ENCODE measurements around the gene CCL21.

The CCL21 gene

GRCh38 chr9:34719021-34719768 is 9.3 kb upstream of the CCL21 start:
- Mint-ChIP-seq H3K4me1 (ENCODE audit: low read depth) (no peaks in the 10 kb centered on the region), H3K4me3 (no peak overlapping the region), H3K36me3 (ENCODE audit: low read depth) (no peaks in the 10 kb centered on the region), H3K27ac (no peak overlapping the region), H3K27me3 (peaks cover 10% of the 10 kb centered on the region), H3K9me3 (no peaks in the 10 kb centered on the region)
- DNase-seq = no peak

- H3K4me1 Mint-ChIP-seq (ENCODE audit: low read depth) = no peaks in the 10 kb centered on the region
- H3K27ac Mint-ChIP-seq = no peak overlapping the region
- no peaks in the 10 kb centered on the region for H3K36me3 Mint-ChIP-seq (ENCODE audit: low read depth)
- H3K27me3 Mint-ChIP-seq = peaks cover 15% of the 10 kb centered on the region
- H3K4me3 Mint-ChIP-seq = no peak overlapping the region
- DNase-seq = no peak
- H3K9me3 Mint-ChIP-seq = no peaks in the 10 kb centered on the region
Measured at GRCh38 chr9:34717996-34718614, 8.2 kb upstream of the CCL21 start.

GRCh38 chr9:34716711-34717110 is 6.8 kb upstream of the CCL21 start:
- Mint-ChIP-seq H3K4me1 (ENCODE audit: low read depth) (no peaks in the 10 kb centered on the region), H3K9me3 (no peaks in the 10 kb centered on the region), H3K36me3 (ENCODE audit: low read depth) (no peaks in the 10 kb centered on the region), H3K27ac (no peak overlapping the region), H3K27me3 (peaks cover 15% of the 10 kb centered on the region), H3K4me3 (no peak overlapping the region)
- no peak for DNase-seq

GRCh38 chr9:34715639-34716215 is 5.8 kb upstream of the CCL21 start:
- Mint-ChIP-seq H3K4me1 (ENCODE audit: low read depth) (no peaks in the 10 kb centered on the region), H3K36me3 (ENCODE audit: low read depth) (no peaks in the 10 kb centered on the region), H3K9me3 (no peaks in the 10 kb centered on the region), H3K27ac (no peak overlapping the region), H3K4me3 (no peak overlapping the region), H3K27me3 (peaks cover 15% of the 10 kb centered on the region)
- no peak for DNase-seq

- no peaks in the 10 kb centered on the region for H3K4me1 Mint-ChIP-seq (ENCODE audit: low read depth)
- no peaks in the 10 kb centered on the region for H3K36me3 Mint-ChIP-seq (ENCODE audit: low read depth)
- H3K9me3 Mint-ChIP-seq = no peaks in the 10 kb centered on the region
- DNase-seq = no peak
- H3K27me3 Mint-ChIP-seq = peaks cover 15% of the 10 kb centered on the region
- no peak overlapping the region for H3K27ac Mint-ChIP-seq
- H3K4me3 Mint-ChIP-seq = no peak overlapping the region
Measured at GRCh38 chr9:34714007-34714406, 4.1 kb upstream of the CCL21 start.

- H3K9me3 Mint-ChIP-seq = no peaks in the 10 kb centered on the region
- H3K27ac Mint-ChIP-seq = no peak overlapping the region
- no peaks in the 10 kb centered on the region for H3K36me3 Mint-ChIP-seq (ENCODE audit: low read depth)
- DNase-seq = no peak
- peaks cover 13% of the 10 kb centered on the region for H3K27me3 Mint-ChIP-seq
- H3K4me3 Mint-ChIP-seq = no peak overlapping the region
- no peaks in the 10 kb centered on the region for H3K4me1 Mint-ChIP-seq (ENCODE audit: low read depth)
Measured at GRCh38 chr9:34712140-34712539, 2.2 kb upstream of the CCL21 start.

- Mint-ChIP-seq H3K4me3 (no peak overlapping the region), H3K27ac (no peak overlapping the region), H3K36me3 (ENCODE audit: low read depth) (no peaks in the 10 kb centered on the region), H3K27me3 (peaks cover 6% of the 10 kb centered on the region), H3K4me1 (ENCODE audit: low read depth) (no peaks in the 10 kb centered on the region), H3K9me3 (no peaks in the 10 kb centered on the region)
- DNase-seq = no peak
Measured at GRCh38 chr9:34709196-34709978, 549 bp downstream of the CCL21 start.

GRCh38 chr9:34707130-34707529 is 2.8 kb downstream of the CCL21 start:
- Mint-ChIP-seq H3K4me1 (ENCODE audit: low read depth) (peaks cover under 1% of the 10 kb centered on the region), H3K27me3 (no peaks in the 10 kb centered on the region), H3K4me3 (no peak overlapping the region), H3K9me3 (no peaks in the 10 kb centered on the region), H3K27ac (no peak overlapping the region), H3K36me3 (ENCODE audit: low read depth) (no peaks in the 10 kb centered on the region)
- DNase-seq = no peak

GRCh38 chr9:34701769-34702736 is 7.9 kb downstream of the CCL21 start:
- H3K36me3 Mint-ChIP-seq (ENCODE audit: low read depth) = no peaks in the 10 kb centered on the region
- peaks cover 8% of the 10 kb centered on the region for H3K4me1 Mint-ChIP-seq (ENCODE audit: low read depth)
- H3K9me3 Mint-ChIP-seq = no peaks in the 10 kb centered on the region
- H3K27me3 Mint-ChIP-seq = peaks cover 5% of the 10 kb centered on the region
- peak; percentile 88 for DNase-seq
- H3K27ac Mint-ChIP-seq = peak overlapping the region; percentile 26
- H3K4me3 Mint-ChIP-seq = peak overlapping the region; percentile 76

GRCh38 chr9:34701023-34701768 is 8.7 kb downstream of the CCL21 start:
- H3K4me1 Mint-ChIP-seq (ENCODE audit: low read depth) = peaks cover 8% of the 10 kb centered on the region
- no peaks in the 10 kb centered on the region for H3K9me3 Mint-ChIP-seq
- no peaks in the 10 kb centered on the region for H3K36me3 Mint-ChIP-seq (ENCODE audit: low read depth)
- H3K27ac Mint-ChIP-seq = no peak overlapping the region
- DNase-seq = peak; percentile 89
- H3K4me3 Mint-ChIP-seq = peak overlapping the region; percentile 76
- H3K27me3 Mint-ChIP-seq = peaks cover 5% of the 10 kb centered on the region

- no peak for DNase-seq
- Mint-ChIP-seq H3K4me3 (no peak overlapping the region), H3K36me3 (ENCODE audit: low read depth) (no peaks in the 10 kb centered on the region), H3K9me3 (no peaks in the 10 kb centered on the region), H3K27ac (no peak overlapping the region), H3K4me1 (ENCODE audit: low read depth) (no peaks in the 10 kb centered on the region), H3K27me3 (no peaks in the 10 kb centered on the region)
Measured at GRCh38 chr9:34694811-34695210, 15.1 kb downstream of the CCL21 start.

GRCh38 chr9:34693560-34693959 is 16.4 kb downstream of the CCL21 start:
- H3K27me3 Mint-ChIP-seq = no peaks in the 10 kb centered on the region
- no peaks in the 10 kb centered on the region for H3K4me1 Mint-ChIP-seq (ENCODE audit: low read depth)
- no peak overlapping the region for H3K27ac Mint-ChIP-seq
- H3K4me3 Mint-ChIP-seq = no peak overlapping the region
- H3K9me3 Mint-ChIP-seq = no peaks in the 10 kb centered on the region
- H3K36me3 Mint-ChIP-seq (ENCODE audit: low read depth) = no peaks in the 10 kb centered on the region
- DNase-seq = no peak

GRCh38 chr9:34691936-34692315 is 18.0 kb downstream of the CCL21 start:
- no peaks in the 10 kb centered on the region for H3K4me1 Mint-ChIP-seq (ENCODE audit: low read depth)
- no peak for DNase-seq
- H3K27me3 Mint-ChIP-seq = no peaks in the 10 kb centered on the region
- H3K27ac Mint-ChIP-seq = no peak overlapping the region
- no peak overlapping the region for H3K4me3 Mint-ChIP-seq
- H3K36me3 Mint-ChIP-seq (ENCODE audit: low read depth) = no peaks in the 10 kb centered on the region
- no peaks in the 10 kb centered on the region for H3K9me3 Mint-ChIP-seq

Measured in activated T-cell treated with anti-CD3 and anti-CD28 coated beads, Interleukin-2, amount 50 U/mL, for 24 hours (primary cell).